NCI-H1105 (cell line): Measurements from ENCODE around the gene ACAP3.
A peak's percentile ranks its signal among the peaks of the same experiment; 100 is the strongest.

Experiments
- DNase-seq: peaks from one replicate; lab custom pipeline; 2025; lab: John Stamatoyannopoulos, UW

ACAP3 gene

DNA sequence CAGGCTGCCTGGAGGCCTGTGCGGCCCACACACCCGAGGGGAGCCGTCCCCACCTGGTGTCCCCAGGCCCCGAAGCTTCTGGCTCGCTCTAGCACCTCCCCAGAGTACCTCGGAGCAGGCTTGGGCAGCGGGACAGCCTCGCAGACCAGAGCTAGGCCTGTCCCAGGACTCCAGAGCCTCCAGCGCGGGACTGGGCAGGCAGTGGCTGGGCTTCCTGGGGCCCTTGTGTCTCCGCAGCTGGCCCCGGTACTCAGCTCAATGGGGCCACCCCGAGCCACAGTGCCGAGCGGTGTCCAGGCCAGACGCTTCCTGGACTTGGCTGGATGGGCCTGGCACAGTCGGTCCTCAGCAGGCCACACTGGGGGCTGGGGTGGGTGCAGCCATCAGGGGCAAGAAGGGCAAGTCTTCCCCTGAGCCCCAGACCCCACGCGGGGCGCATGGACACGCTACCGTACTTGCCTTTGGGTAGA is 22.6 kb downstream of the ACAP3 start:
- no peak for DNase-seq

DNA sequence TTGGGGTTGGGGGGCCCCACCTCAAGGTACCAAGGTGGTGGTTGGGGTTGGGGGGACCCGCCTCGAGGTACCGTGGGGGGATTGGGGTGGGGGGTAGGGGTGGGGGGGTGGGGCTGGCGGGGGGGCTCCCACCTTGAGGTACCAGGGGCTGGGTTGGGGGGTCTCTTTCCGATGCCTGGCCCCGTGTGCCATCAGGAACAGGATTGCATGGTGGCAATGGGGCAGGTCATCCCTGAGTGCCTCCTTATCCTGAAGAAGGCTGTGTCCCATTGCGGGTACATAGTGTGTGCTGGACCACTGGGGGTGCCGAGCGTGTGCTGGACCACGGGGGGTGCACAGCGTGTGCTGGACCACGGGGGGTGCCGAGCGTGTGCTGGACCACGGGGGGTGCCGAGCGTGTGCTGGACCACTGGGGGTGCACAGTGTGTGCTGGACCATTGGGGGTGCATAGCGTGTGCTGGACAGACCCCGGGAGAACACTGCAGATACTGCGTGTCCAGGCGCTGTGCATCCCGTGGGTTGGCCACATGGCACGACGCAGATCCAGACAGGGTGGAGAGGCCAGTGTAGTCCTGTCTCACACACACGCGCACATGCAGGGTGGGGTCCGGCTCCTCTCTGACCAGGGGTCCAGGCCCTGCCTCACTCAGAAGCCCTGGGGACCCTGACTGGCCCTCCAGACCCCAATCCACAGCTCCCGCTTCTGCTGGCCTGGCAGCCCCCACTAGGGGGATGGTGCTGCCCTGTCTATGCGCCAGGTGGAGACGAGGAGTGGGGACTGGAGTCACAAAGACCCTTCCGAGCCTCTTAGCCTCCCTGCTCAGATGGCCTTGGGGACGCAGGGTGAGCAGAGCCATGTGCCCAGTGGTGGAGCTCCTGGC is 23.3 kb downstream of the ACAP3 start:
- no peak for DNase-seq

DNA sequence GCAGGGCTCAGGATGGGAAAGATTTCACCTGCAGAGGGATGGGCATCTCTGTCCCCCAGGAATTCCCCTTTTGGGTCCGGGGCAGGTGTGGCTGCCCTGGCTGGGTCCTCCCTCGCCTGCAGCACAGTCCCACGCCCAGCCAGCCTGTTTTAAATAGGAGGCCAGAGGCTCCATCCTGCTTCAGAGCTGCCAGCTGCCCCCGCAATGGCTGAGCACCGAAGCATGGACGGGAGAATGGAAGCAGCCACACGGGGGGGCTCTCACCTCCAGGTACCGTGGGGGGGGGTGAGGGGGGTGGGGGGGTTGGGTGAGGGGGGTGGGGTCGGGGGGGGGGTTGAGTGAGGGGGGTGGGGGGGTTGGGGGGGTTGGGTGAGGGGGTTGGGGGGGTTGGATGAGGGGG is 23.9 kb downstream of the ACAP3 start:
- no peak for DNase-seq

DNA sequence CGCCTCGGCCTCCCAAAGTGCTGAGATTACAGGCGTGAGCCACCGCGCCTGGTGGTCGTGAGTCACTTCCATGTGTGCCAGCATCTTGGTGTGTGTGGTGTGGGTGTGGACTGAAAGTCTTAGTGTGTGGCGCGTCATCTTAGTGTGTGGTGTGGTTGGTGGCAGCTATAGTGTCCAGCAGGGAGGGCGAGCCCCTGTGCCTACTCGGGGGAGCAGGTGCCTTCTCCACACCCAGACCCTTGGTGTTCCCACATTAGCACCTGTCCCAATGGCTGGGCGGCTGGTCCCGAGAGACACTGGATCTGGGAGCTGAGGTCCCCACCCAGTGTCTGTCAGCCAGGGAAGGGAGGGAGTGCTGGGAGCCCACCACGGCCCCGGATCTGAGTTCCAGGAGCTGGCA is 24.7 kb downstream of the ACAP3 start:
- no peak for DNase-seq

DNA sequence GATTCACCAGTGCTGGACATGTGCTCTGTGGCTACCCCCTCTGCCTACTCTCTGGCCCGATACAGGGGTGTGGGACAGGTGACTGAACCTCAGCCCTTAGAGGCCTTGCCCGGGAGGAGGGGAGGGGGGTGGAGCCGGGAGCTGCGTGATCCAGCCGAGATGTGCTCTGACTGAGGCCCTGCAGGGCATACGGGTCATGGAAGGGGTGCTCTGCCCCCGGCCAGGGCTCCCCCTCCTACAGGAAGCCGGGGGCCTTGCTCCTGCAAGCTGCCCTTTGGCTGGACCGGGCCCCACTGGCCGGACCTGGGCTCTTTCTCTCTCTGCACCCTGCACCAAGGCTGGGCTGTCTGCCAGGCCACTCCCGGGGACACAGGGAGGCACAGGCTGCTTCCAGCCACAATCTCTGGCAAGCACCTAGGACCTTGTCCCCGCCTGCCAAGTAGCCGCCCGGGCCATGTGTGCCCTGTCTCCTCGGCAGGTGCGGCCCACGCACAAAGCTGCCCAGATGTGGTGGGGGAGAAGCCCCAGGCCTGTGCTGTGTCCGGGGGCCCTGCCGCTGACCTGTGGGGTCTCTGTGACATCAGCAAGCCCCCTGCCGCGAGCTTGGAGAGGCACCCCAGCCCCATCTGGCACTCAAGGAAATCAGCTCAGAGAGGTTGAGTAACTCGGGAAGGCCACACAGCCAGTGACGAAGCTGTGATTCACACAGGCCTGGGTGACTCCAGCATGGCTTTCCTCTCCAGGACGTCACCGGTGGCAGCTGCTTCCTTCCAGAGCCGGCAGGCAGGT is 26.0 kb downstream of the ACAP3 start:
- DNase-seq, result no peak

DNA sequence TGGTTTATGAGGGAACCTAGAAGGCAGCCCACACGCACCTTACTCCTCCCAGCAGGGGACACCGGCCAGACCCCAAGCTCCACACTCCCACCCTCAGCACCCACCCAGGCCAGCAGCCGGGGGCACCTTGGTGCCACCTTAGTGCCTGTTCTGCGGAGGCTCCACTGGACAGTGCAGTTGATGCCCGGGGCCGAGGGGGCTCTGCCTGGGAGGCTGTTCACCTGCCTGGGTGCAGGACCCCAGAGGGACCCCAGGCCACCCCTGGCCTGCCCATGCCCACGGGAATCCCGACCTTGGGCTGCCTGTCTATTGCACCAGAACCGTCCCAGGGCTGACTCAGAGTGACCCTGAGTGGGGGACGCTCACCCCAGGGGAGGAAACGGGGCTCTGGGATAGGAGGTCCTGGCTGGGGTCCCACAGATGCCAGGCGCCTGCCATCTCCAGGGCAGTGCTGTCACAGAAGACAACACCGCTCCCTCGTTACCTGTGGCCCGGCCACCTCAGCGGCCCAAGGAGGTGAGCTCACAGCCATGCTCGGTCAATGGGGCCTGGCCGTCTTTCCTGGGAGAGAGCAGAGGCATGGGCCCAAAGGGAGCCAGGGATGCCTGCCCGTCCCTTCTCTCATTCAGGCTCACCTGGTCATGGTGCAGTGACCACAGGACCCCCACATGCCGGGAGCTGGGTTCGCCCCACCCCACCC is 26.8 kb downstream of the ACAP3 start:
- DNase-seq, result no peak

DNA sequence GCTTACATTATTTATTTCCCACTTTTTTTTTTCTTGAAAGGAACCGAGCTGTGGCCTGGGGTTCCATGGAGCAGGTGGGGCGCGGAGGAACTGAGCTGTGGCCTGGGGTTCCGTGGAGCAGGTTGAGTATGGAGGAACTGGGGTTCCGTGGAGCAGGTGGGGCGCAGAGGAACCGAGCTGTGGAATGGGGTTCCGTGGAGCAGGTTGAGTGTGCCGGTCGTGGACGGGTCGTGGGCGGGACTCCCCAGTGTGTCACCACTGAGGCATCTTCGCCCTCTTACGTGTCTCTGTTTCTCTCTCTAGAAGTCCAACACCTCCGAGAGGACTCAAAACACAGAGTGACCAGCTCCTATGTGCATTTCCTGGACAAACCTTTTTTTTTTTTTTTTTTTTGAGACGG is 28.7 kb downstream of the ACAP3 start:
- DNase-seq, result no peak

DNA sequence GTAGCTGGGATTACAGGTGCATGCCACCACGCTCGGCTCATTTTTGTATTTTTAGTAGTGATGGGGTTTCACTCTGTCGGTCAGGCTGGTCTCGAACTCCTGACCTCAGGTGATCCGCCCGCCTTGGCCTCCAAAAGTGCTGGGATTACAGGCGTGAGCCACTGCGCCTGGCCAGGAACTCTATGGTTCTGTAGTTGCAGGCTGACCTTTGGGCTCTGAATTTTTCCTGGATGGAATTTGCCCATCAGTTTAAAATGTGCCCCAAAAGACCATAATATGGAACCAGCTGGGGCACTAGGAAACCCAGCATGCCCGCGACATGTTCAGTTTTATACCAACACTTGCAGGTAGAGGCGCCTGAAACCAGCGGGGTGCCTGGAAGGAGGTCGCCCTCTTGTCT is 29.1 kb downstream of the ACAP3 start:
- DNase-seq, result no peak

DNA sequence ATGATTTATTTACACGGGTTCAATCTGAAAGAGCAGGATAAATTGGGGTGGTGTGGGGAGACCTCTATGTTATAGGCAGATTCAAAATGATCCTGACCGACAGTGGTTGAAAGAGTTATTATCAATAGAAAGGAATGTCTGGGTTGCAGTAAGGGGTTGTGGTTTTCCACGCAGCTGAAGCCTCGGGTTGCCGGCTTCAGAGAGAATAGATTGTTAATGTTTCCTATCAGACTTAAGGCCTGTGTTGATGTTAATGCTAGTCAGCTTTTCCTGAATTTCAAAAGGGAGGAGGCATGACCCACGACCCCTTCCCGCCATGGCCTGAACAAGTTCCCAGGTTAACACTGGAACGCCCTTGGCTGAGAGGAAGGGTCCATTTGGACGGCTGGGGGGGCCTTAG is 31.9 kb downstream of the ACAP3 start:
- no peak for DNase-seq

DNA sequence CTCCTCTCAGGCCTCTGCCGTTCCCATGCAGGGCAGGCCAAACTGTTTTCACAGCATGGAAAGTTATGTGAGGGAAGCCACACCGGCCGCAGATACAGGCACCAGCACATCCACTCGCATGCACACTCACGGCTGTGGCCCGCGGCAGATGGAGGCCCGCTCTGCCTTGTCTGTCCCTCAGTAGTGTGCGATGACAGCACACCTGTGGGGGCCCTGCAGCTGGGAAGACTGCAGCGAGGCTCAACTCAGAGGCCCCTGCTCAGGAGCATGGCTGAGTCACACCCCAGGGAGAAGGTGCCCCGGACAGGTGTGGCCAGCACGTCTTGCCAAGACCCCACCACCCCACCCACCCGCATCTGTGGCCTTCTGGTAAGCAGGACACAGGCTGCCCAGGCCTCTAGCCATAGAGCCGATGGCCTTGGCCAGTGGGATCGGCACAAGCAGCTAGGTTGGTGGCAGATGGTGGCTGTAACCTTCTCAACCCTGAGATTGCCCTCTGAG is 32.7 kb downstream of the ACAP3 start:
- DNase-seq, result no peak

DNA sequence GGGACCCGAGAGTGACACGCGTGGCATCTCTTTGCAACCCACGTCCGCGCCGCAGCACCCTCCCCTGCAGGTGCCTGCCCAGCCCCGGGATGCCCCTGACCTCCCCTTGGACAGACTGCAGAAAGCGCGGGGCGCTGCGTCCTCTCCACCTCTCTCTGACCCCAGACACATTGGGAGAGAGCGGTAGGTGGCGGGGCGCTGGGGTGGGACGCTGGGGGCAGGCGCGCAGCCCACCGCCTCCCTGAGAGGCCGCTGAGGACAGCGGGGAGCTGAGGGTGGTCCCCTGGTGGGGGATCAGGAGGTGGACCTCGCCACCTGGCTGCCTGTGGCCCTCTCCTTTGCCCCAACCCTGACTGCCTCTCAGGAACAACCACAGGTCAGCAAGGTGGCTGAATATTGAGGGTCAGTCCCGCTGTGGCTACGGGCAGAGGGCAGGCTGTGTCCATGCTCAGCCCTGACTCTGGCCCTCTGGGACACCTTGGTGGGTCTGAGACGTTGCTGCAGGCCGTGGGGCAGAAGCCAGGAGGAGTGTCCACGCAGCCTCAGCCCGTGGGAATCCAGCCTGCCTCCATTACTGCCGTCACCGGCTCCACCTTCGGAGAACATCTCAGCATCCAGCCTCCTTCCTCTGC is 33.3 kb downstream of the ACAP3 start:
- no peak for DNase-seq

DNA sequence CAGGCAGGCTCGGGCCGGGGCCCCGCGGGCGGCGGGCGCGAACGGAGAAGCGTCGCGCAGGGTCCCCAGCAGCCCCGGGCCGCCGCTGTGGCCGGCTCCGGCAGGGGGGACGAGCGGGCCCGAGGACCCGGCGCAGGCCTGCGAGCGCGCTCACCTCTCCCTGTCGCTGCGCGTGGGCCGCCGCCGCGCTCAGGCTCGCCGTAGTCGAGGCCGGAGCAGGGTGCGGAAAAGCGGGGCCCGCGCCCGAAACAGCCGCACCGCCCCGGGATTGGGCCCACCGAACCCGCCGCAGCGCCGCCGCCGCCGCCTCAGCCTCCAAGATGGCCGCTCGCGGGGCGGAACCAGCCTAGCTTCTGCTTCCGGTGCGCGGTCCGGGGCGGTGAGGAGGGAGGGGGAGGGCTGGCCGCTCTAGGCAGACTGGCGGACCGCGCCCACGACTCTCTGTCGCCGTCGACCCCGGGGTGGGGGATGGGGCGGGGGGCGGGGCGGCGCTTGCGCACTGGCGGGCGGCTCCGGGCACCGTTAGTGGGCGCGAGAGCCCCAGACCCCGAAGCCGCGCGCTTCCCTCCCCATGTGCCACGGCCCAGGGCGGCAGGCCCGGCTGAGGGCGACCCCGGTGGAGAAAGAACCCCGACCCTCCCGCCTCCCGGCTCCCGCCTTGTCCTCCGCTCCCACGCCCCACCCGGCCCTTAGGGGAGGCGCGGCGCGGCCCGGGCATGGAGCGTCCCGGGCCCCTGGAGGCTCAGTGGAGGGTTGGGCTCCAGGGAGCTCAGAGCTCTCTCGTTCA is 34.0 kb downstream of the ACAP3 start, which contains the start of gene UBE2J2:
Gene UBE2J2 (minus strand): TSS at position 343 of the 787 bp plus-strand sequence. CDS start 5,862 bp downstream, outside the sequence.
- DNase-seq, result peak; percentile 85

DNA sequence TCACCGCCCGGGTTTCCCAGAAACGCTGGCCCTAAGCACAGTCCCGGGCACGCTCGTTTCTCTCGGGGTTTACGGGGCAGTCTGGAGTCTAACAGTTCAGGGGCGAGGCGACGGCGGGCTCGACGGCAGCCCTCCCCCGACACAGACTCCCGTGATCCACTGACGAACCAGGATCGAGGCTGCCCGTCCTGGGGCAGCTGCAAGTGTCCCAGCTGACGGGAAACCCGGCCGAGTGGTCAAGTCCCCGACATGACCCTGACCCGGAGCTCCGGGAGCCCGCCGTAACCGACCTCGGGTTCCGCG is 34.6 kb downstream of the ACAP3 start:
- no peak for DNase-seq

DNA sequence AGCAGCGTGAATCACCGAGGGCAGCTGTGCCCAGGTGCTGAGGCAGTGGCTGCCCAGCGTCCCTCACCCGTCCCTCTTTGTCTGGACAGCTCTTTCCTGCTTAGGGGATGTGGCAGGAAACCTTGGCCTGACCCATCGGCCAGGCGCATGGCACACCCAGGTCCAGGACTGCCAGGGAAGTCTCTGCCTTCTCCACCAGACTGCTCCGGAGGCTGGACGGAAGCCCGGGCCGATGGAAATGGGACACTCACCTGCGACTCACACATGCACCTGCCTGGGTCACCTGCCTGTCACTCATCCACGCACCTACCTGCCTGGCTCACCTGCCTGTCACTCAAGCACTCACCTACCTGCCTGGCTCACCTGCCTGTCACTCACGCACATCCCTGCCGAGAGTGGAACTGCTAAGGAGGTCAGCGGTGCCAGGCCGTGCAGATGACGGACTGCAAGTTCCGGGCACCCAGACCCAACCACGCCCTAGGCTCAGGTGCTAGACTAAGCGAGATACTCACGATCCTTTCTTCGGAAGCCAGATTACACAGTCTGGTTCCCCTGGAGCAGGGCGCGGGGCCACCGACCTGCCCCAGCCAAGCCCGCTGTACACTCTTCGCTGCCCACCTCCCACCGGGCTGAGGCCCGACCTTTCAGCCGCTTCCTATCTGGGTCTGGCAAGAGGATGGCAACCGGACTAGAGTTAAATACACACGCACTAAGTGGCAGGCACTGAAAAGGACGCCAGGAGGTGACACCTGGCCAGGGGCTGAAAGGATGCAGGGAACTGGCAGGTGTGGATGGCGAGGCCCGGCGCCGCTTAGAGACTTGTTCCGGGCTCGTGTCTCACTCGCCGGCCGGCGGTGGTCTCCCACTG is 35.2 kb downstream of the ACAP3 start:
- DNase-seq, result no peak

DNA sequence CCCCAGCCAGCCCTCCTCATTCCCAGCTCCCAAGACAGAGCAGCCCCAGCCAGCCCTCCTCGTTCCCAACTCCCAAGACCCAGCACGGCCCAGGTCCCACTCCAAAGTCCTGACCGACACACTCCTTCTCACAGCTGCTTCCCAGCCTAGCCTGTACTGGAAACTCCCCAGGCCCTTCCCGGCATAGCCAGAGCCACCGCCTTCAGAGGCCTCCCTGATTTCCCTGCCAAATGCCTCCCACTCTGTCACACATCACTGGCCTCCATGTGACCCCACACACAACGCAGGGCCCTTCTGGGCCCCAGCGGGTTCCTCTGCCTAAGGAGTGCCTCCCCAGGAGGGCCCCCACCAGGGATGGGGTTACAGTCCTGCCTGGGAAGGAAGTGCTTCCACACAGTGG is 36.9 kb downstream of the ACAP3 start:
- DNase-seq, result no peak

DNA sequence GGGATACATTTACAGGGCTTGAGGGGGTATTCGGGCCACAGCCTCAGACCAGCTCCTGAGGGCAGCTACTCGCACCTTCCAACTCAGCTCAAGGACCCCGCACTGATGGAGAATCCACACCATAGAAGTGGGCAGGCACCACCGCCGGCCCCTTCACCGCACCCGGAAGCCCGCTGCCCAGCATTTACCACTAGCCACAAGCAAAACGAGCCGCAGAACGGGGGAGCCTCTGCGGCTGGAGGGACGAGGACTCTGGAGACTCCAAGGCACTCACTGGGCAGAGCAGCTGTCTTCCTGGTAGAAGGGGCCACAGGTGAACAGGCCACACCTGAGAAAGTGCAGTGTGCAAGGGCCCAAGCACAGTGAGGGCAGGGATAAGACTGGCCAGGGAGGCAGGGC is 39.4 kb downstream of the ACAP3 start:
- no peak for DNase-seq

DNA sequence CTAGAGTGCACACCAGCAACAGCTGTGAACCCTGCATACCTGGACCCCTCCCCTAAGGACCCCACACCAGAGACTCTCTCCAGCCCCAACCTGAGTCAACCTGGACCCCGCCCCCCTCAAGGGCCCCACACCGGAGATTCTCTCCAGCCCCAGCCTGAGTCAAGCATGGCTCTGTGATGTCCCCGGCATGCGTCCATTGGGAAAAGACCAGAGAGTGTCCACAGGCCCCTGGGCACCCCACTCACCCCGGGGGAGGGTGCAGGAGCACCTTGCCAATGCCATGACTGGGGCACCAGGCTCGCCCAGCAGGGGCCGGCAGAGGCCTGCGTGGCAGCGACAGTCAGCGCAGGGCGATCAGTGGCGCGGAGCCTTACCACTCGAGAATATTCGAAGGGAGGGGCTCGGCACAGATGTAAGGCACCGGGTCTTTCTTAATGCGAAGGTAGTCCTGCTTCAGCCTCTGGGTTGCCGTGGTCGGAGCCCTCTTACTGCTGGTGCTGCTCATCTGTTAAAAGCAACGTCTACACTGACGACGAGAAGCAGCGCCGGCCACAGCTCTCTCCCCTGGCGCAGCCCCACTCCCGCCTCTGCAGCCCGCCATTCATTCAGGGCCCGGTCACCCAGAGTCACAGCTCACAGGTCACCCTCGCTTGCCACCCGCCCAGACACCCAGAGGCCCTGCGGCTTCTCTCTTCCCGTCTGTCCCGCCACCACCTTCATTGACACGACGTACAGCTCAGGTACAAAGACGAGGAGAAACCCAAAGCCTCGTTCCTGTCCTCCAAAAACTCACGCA is 40.0 kb downstream of the ACAP3 start:
- DNase-seq, result no peak

DNA sequence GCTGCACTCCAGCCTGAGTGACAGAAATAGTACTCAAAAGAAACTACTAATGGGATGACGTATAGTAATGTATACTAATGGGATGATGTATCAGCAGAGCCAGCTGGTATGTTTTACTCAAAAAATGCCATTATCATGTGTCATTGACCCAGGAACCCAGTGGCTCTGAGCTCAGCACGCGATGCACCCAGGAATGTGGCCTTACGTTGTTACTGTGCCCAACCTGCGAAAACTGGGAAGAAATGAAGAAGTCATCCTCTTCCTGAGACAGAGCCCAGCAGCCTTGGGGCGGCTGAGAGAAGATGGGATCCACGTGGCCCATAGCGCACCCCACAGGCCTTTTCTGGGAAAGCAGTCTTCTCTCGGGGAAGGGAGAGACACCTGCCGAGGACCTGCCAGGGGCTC is 42.9 kb downstream of the ACAP3 start:
- no peak for DNase-seq

DNA sequence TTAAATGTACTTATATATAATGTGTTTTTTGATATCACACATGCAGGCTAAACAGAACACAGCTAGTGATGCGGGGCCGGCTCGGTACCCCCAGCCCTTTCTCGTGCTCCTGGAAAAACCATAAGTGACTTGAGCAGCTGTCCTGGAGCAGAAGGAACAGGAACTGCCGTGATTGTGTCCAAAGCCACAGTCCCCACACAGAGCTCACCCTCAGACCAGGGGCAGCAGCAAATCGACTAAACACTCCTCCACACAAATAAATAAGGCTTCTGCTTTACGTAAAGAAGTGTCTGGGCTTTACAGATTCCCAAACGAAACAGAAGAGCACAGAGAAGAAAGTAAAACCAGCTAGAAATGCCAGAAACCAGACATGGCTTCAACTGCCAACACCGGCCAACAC is 43.7 kb downstream of the ACAP3 start:
- no peak for DNase-seq
